Trophoblast cell (in vitro differentiated cells and primary cell): ENCODE results near the gene EYS.

Experiments used
- DNase-seq, 2 donors: peaks; one replicate each; pipeline ENCODE4 v3.0.0-alpha.2; 2016
- H2AFZ ChIP-seq: 2 replicates; pipeline ENCODE4 v1.6.1; 2013; ENCODE audit warnings: low read length, moderate library complexity, mild to moderate bottlenecking; ENCODE audit not compliant: insufficient read depth, poor library complexity
- H2AK5ac ChIP-seq: 2 replicates; pipeline ENCODE4 v1.6.1; 2013; ENCODE audit warnings: mild to moderate bottlenecking, low read length
- H2BK120ac ChIP-seq: 2 replicates; pipeline ENCODE4 v1.6.1; 2013; ENCODE audit warnings: low read length, mild to moderate bottlenecking, moderate library complexity; ENCODE audit not compliant: insufficient read depth, poor library complexity
- H2BK12ac ChIP-seq: 2 replicates; pipeline ENCODE4 v1.6.1; 2013; ENCODE audit warnings: mild to moderate bottlenecking, low read length, moderate library complexity
- H2BK5ac ChIP-seq: 2 replicates; pipeline ENCODE4 v1.6.1; 2013; ENCODE audit warnings: low read length, low read depth, moderate library complexity, mild to moderate bottlenecking; ENCODE audit not compliant: poor library complexity
- H3K14ac ChIP-seq: 2 replicates; pipeline ENCODE4 v1.6.1; 2013; ENCODE audit warnings: mild to moderate bottlenecking, low read length
- H3K18ac ChIP-seq: 2 replicates; pipeline ENCODE4 v1.6.1; 2013; ENCODE audit warnings: mild to moderate bottlenecking, low read length
- H3K23ac ChIP-seq: 2 replicates; pipeline ENCODE4 v1.6.1; 2013; ENCODE audit warnings: low read length
- H3K27ac ChIP-seq: 2 replicates; pipeline ENCODE4 v1.5.1; 2013; ENCODE audit warnings: low read depth, mild to moderate bottlenecking, inconsistent platforms, low read length, moderate library complexity
- H3K27me3 ChIP-seq: 2 replicates; pipeline ENCODE4 v1.6.1; 2013; ENCODE audit warnings: inconsistent platforms, mild to moderate bottlenecking, low read length, moderate library complexity; ENCODE audit not compliant: insufficient read depth
- H3K36me3 ChIP-seq, 2 experiments: 1 replicate in 1 of 2; 2 replicates in 1 of 2; pipeline ENCODE4 v1.6.1; 2013; ENCODE audit warnings: low read length in 2 of 2, mild to moderate bottlenecking in 2 of 2, moderate library complexity in 1 of 2; ENCODE audit not compliant: insufficient read depth in 2 of 2, control insufficient read depth in 1 of 2
- H3K4ac ChIP-seq: 2 replicates; pipeline ENCODE4 v1.6.1; 2013; ENCODE audit warnings: low read depth, mild to moderate bottlenecking, low read length, moderate library complexity
- H3K4me1 ChIP-seq, 2 experiments: 1 replicate in 1 of 2; 2 replicates in 1 of 2; pipeline ENCODE4 v1.6.1; 2013; ENCODE audit warnings: low read length in 2 of 2, mild to moderate bottlenecking in 2 of 2, moderate library complexity in 1 of 2; ENCODE audit not compliant: insufficient read depth in 2 of 2, control insufficient read depth in 1 of 2
- H3K4me2 ChIP-seq: 2 replicates; pipeline ENCODE4 v1.6.1; 2013; ENCODE audit warnings: inconsistent platforms, mild to moderate bottlenecking, low read length, moderate library complexity
- H3K4me3 ChIP-seq: 2 replicates; pipeline ENCODE4 v1.5.1; 2013; ENCODE audit warnings: mild to moderate bottlenecking, low read depth, low read length, inconsistent platforms
- H3K79me1 ChIP-seq: one replicate; pipeline ENCODE4 v1.6.1; 2013; ENCODE audit warnings: low read length
- H3K79me2 ChIP-seq: 2 replicates; pipeline ENCODE4 v1.6.1; 2013; ENCODE audit warnings: low read length, mild to moderate bottlenecking; ENCODE audit not compliant: control insufficient read depth, insufficient read depth, poor library complexity
- H3K9ac ChIP-seq: 2 replicates; pipeline ENCODE4 v1.6.1; 2013; ENCODE audit warnings: mild to moderate bottlenecking, low read length
- H3K9me3 ChIP-seq: 2 replicates; pipeline ENCODE4 v1.6.1; 2013; ENCODE audit warnings: low read depth, mild to moderate bottlenecking, control low read depth, inconsistent platforms, low read length; ENCODE audit not compliant: insufficient read depth
- H4K12ac ChIP-seq: 2 replicates; pipeline ENCODE4 v1.6.1; 2013; ENCODE audit warnings: low read depth, mild to moderate bottlenecking, low read length, moderate library complexity
- H4K8ac ChIP-seq: 2 replicates; pipeline ENCODE4 v1.6.1; 2013; ENCODE audit warnings: low read depth, mild to moderate bottlenecking, low read length, moderate library complexity
- H4K91ac ChIP-seq: one replicate; pipeline ENCODE4 v1.6.1; 2013; ENCODE audit warnings: low read depth, mild to moderate bottlenecking, low read length, moderate library complexity
- WGBS: extraction: QIAGEN DNeasy Blood & Tissue Kit; methylation state at CpG from one replicate; pipeline ENCODE4 v1.1.7; 2013; ENCODE audit warnings: missing lambda C conversion rate; ENCODE audit not compliant: insufficient read length, insufficient coverage; ENCODE audit errors: extremely low coverage; 5-methylcytosine and 5-hydroxymethylcytosine counted together

The EYS gene

GRCh38 chr6:63795826-63796225, 1911.2 kb downstream of the EYS start:
- Histone ChIP-seq H3K4me3 (no peak overlapping the region), H2BK5ac (no peak overlapping the region), H3K9me3 (peaks cover 2% of the 10 kb centered on the region), H2BK12ac (no peak overlapping the region), H3K4me1 (no peaks in the 10 kb centered on the region), H3K14ac (no peak overlapping the region), H2AK5ac (no peak overlapping the region), H4K12ac (no peak overlapping the region), H3K27ac (no peak overlapping the region), H3K79me2 (no peaks in the 10 kb centered on the region), H3K4me2 (no peak overlapping the region), H3K36me3 (no peaks in the 10 kb centered on the region), H3K4ac (no peak overlapping the region), H2BK120ac (no peak overlapping the region), H4K91ac (no peak overlapping the region), H3K79me1 (no peaks in the 10 kb centered on the region), H4K8ac (no peak overlapping the region), H3K9ac (no peak overlapping the region), H3K23ac (no peak overlapping the region), H3K27me3 (no peaks in the 10 kb centered on the region), H3K18ac (no peak overlapping the region), H2AFZ (no peak overlapping the region)
- no peak for DNase-seq
- WGBS, result no CpG with 5 or more reads among the region's 3 CpGs

GRCh38 chr6:63795006-63795405, 1912.0 kb downstream of the EYS start:
- no peak overlapping the region for H3K4me3 ChIP-seq
- no peak overlapping the region for H4K12ac ChIP-seq
- H4K8ac ChIP-seq, result no peak overlapping the region
- no peak overlapping the region for H3K14ac ChIP-seq
- H3K9me3 ChIP-seq, result peaks cover 2% of the 10 kb centered on the region
- no peak overlapping the region for H2BK12ac ChIP-seq
- DNase-seq, result no peak
- no peak overlapping the region for H3K27ac ChIP-seq
- no peak overlapping the region for H3K4ac ChIP-seq
- H3K4me1 ChIP-seq, result no peaks in the 10 kb centered on the region
- no peak overlapping the region for H2BK120ac ChIP-seq
- no peak overlapping the region for H2AK5ac ChIP-seq
- H4K91ac ChIP-seq, result no peak overlapping the region
- H3K18ac ChIP-seq, result no peak overlapping the region
- H3K36me3 ChIP-seq, result no peaks in the 10 kb centered on the region
- H3K4me2 ChIP-seq, result no peak overlapping the region
- H3K79me1 ChIP-seq, result no peaks in the 10 kb centered on the region
- no peak overlapping the region for H2BK5ac ChIP-seq
- no peak overlapping the region for H3K23ac ChIP-seq
- H2AFZ ChIP-seq, result no peak overlapping the region
- no peaks in the 10 kb centered on the region for H3K27me3 ChIP-seq
- H3K79me2 ChIP-seq, result no peaks in the 10 kb centered on the region
- no peak overlapping the region for H3K9ac ChIP-seq

GRCh38 chr6:63793465-63794137, 1913.4 kb downstream of the EYS start:
- Histone ChIP-seq H3K27ac (no peak overlapping the region), H3K4me2 (no peak overlapping the region), H3K4me3 (no peak overlapping the region), H3K36me3 (no peaks in the 10 kb centered on the region), H3K9me3 (peaks cover 2% of the 10 kb centered on the region), H2BK120ac (no peak overlapping the region), H4K8ac (no peak overlapping the region), H2BK5ac (no peak overlapping the region), H4K12ac (no peak overlapping the region), H2AK5ac (no peak overlapping the region), H2BK12ac (no peak overlapping the region), H2AFZ (no peak overlapping the region), H3K4ac (no peak overlapping the region), H3K18ac (no peak overlapping the region), H3K4me1 (no peaks in the 10 kb centered on the region), H3K79me2 (no peaks in the 10 kb centered on the region), H3K14ac (no peak overlapping the region), H3K9ac (no peak overlapping the region), H3K27me3 (no peaks in the 10 kb centered on the region), H3K23ac (peak overlapping the region; percentile 96), H4K91ac (no peak overlapping the region), H3K79me1 (no peaks in the 10 kb centered on the region)
- WGBS, result no CpG with 5 or more reads among the region's 4 CpGs
- DNase-seq, result no peak

GRCh38 chr6:63792736-63793464, 1914.1 kb downstream of the EYS start:
- Histone ChIP-seq H3K27ac (no peak overlapping the region), H4K12ac (no peak overlapping the region), H3K79me2 (no peaks in the 10 kb centered on the region), H2BK12ac (no peak overlapping the region), H3K9me3 (peaks cover 2% of the 10 kb centered on the region), H3K4me2 (no peak overlapping the region), H3K27me3 (no peaks in the 10 kb centered on the region), H3K23ac (no peak overlapping the region), H3K4me3 (no peak overlapping the region), H3K14ac (no peak overlapping the region), H3K4me1 (no peaks in the 10 kb centered on the region), H4K8ac (no peak overlapping the region), H3K79me1 (no peaks in the 10 kb centered on the region), H3K36me3 (no peaks in the 10 kb centered on the region), H4K91ac (no peak overlapping the region), H3K18ac (no peak overlapping the region), H2BK5ac (no peak overlapping the region), H3K4ac (no peak overlapping the region), H3K9ac (no peak overlapping the region), H2BK120ac (no peak overlapping the region), H2AK5ac (no peak overlapping the region), H2AFZ (no peak overlapping the region)
- no CpG with 5 or more reads among the region's 3 CpGs for WGBS
- DNase-seq, result no peak
